Muscle layer of colon (tissue), 2 donors: ENCODE measurements around the gene NEDD4L.

Source experiments
- H3K27ac ChIP-seq: one replicate; pipeline ENCODE4 v1.7.0; 2013; ENCODE audit warnings: low read depth, mild to moderate bottlenecking, low read length, moderate library complexity
- H3K27me3 ChIP-seq, 2 donors: one replicate each; pipeline ENCODE4 v1.7.0; 2013; ENCODE audit warnings: low read length in 2 of 2, mild to moderate bottlenecking in 2 of 2; ENCODE audit not compliant: insufficient read depth in 2 of 2, control insufficient read depth in 1 of 2
- H3K36me3 ChIP-seq: one replicate; pipeline ENCODE4 v1.7.0; 2013; ENCODE audit warnings: mild to moderate bottlenecking, low read length; ENCODE audit not compliant: insufficient read depth
- H3K4me1 ChIP-seq: one replicate; pipeline ENCODE4 v1.7.0; 2013; ENCODE audit warnings: mild to moderate bottlenecking, low read length; ENCODE audit not compliant: insufficient read depth
- H3K4me3 ChIP-seq, 2 donors: one replicate each; pipeline ENCODE4 v1.7.0; 2013; ENCODE audit warnings: low read length in 2 of 2, low read depth in 1 of 2, mild to moderate bottlenecking in 1 of 2, moderate library complexity in 1 of 2
- H3K9ac ChIP-seq: one replicate; pipeline ENCODE4 v1.7.0; 2013; ENCODE audit warnings: low read length
- H3K9me3 ChIP-seq: one replicate; pipeline ENCODE4 v1.7.0; 2013; ENCODE audit warnings: mild to moderate bottlenecking, low read length
- donor health status: abdominal sarcoma.
- donor health status: Adenocarcinoma of cecum.

The NEDD4L gene

DNA sequence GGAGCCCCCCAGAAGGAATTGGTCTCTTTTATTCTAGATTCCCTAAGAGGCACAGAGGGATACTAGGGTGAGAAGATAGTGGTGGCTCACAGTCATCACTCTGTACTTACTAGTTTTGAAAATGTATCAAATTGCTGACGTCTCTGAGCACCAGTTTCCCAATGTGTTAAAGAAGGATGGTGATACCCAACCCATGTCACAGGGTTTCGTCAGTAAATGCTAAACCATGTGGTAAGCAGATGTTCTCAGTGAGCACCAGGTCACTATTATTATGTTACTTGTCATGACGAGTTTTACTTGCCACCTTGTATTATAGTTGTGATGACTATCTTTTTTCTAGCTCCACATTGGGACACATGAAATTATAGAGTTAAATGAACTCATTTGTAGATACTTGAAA, 54.7 kb downstream of the NEDD4L start:
- no peaks in the 10 kb centered on the region for H3K9me3 ChIP-seq
- no peak overlapping the region for H3K4me3 ChIP-seq
- H3K9ac ChIP-seq: no peak overlapping the region
- no peak overlapping the region for H3K27ac ChIP-seq
- no peaks in the 10 kb centered on the region for H3K36me3 ChIP-seq
- H3K27me3 ChIP-seq: no peaks in the 10 kb centered on the region
- no peaks in the 10 kb centered on the region for H3K4me1 ChIP-seq

DNA sequence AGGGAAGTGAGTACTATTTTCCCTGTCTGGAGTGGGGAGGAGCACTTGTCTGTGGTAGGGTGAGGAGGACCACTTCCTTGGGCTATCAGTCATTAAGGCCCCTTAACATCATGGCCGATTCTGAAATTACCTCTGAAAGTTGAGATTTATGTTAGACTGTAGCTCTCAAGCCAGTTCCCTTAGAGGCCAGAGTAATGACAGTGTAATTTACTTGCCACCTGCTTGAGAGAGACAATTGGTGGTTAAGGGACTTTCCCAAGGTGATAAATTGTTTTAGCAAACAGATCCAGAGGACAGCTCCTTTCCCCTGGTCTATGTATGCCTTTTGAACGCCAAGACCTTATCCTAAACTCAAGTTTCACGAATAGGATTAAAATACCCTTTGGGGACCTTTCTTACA, 56.1 kb downstream of the NEDD4L start:
- Histone ChIP-seq H3K9ac (no peak overlapping the region), H3K36me3 (no peaks in the 10 kb centered on the region), H3K27ac (no peak overlapping the region), H3K4me1 (no peaks in the 10 kb centered on the region), H3K4me3 (no peak overlapping the region), H3K27me3 (no peaks in the 10 kb centered on the region), H3K9me3 (no peaks in the 10 kb centered on the region)

DNA sequence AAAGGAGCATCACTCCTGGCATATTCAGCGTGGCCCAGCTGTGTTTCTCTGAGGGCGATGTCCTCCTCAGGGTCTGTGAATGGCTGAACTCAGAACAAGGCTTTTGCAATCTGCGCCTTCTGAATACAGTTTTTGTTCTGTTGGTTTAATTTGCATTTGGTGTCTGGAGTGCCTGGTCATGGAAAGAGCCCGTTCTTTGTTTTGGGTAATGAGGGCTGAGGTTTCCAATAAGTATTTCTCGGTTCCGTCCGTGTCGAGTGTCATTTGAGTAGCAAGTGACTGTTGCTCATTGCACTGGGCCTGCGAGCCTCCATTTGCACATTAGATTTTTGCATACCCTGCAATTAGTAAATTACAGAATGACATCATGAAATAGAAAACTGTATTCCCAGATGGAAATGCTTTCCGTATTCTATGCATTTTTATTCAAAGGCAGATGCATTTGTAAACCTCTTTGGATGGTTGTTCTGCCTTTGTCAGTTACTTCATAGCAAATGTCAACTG, 57.3 kb downstream of the NEDD4L start:
- H3K4me3 ChIP-seq: no peak overlapping the region
- no peaks in the 10 kb centered on the region for H3K27me3 ChIP-seq
- no peaks in the 10 kb centered on the region for H3K4me1 ChIP-seq
- H3K9ac ChIP-seq: no peak overlapping the region
- no peaks in the 10 kb centered on the region for H3K36me3 ChIP-seq
- no peaks in the 10 kb centered on the region for H3K9me3 ChIP-seq
- no peak overlapping the region for H3K27ac ChIP-seq

DNA sequence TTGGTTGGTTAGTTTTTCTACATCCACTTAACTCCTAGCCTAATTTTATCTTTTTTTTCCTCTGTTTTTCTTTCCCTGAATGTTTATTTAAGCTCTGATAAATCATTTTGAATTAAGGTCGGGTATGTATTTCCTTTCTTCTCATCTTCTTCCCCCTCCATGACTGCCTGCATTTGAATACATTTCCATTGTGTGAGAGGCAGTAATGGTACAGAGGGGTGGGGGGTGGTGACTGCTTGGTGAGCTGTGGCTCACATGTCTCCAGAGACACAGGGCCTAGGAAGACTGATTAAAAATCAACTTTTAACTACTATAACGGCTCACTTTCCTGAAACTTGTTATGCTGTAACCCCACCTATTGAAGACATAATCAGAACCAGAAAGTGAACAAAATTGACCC, 58.0 kb downstream of the NEDD4L start:
- Histone ChIP-seq H3K4me1 (no peaks in the 10 kb centered on the region), H3K9ac (no peak overlapping the region), H3K27me3 (no peaks in the 10 kb centered on the region), H3K36me3 (no peaks in the 10 kb centered on the region), H3K9me3 (no peaks in the 10 kb centered on the region), H3K27ac (no peak overlapping the region), H3K4me3 (no peak overlapping the region)

DNA sequence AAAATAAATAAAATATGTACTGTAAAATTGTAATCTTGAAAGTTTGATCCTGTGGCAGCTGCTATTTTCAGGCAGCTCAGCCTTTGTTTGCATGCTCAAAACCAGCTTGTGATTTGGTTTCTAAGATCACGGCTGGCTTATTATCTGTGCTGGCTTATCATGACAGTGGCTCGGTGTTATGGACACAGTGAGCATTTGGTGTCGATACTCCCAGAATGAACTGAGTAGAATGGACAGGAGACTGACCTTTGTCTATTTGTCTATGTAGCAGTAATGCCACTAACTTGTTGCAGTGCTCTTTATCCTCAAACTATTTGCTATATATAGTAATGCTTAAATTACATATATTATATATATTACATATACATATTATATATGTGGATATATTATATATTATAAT, 58.8 kb downstream of the NEDD4L start:
- no peak overlapping the region for H3K27ac ChIP-seq

DNA sequence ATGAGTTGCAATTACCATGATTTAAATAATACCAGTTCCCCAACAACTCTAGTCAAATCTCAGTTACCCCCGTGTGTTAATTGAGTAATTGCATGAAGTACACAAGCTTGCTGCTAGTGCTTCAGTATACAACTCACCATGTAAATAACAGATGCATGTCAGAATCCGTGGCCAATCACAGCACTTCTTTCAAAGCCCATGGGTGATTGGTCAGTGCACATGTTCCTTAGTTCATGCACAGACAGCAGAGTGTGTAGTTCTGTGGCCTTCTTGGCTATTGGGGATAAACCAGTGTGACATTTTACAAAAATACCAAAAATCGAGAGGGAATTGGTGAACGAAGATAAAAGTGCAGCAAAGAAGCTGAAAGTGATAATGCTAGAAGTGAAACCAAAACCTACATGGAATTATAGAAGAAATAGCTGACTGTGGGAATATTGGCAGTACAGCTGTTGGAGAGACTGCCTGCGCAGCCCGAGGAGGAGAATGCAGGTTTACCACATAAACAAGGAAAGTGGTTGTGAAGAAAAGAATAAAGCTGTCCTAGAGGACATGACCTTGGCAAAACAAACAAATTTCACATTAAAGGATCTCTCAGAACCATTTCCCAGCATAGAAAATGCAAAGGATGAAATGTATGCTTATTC, 59.4 kb downstream of the NEDD4L start:
- H3K4me3 ChIP-seq: no peak overlapping the region
- H3K36me3 ChIP-seq: no peaks in the 10 kb centered on the region
- H3K27me3 ChIP-seq: no peaks in the 10 kb centered on the region
- no peaks in the 10 kb centered on the region for H3K9me3 ChIP-seq
- no peak overlapping the region for H3K9ac ChIP-seq
- no peak overlapping the region for H3K27ac ChIP-seq
- H3K4me1 ChIP-seq: no peaks in the 10 kb centered on the region

More for the DNA sequence above, 58.8 kb downstream of the NEDD4L start:
- Histone ChIP-seq H3K27me3 (no peaks in the 10 kb centered on the region), H3K4me3 (no peak overlapping the region), H3K4me1 (no peaks in the 10 kb centered on the region), H3K9ac (no peak overlapping the region), H3K36me3 (no peaks in the 10 kb centered on the region), H3K9me3 (no peaks in the 10 kb centered on the region)

DNA sequence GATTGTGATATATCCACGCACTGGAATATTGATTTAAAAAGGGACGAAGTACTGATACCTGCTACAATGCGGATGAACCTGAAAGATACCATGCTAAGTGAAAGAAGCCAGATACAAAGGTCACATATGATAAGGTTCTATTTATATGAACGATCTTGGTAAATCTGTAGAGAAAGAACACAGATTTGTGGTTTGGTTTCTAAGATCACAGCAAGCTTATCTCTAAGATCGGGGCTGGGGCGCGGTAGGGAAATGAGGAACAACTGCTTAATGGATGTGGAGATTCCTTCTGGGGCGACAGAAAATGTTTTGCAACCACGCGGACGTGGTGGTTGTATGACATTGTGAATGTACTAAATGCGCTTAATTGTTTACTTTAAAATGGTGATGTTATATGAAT, 60.1 kb downstream of the NEDD4L start:
- Histone ChIP-seq H3K4me1 (no peaks in the 10 kb centered on the region), H3K4me3 (no peak overlapping the region), H3K27me3 (no peaks in the 10 kb centered on the region), H3K9ac (no peak overlapping the region), H3K36me3 (no peaks in the 10 kb centered on the region), H3K9me3 (no peaks in the 10 kb centered on the region), H3K27ac (no peak overlapping the region)

DNA sequence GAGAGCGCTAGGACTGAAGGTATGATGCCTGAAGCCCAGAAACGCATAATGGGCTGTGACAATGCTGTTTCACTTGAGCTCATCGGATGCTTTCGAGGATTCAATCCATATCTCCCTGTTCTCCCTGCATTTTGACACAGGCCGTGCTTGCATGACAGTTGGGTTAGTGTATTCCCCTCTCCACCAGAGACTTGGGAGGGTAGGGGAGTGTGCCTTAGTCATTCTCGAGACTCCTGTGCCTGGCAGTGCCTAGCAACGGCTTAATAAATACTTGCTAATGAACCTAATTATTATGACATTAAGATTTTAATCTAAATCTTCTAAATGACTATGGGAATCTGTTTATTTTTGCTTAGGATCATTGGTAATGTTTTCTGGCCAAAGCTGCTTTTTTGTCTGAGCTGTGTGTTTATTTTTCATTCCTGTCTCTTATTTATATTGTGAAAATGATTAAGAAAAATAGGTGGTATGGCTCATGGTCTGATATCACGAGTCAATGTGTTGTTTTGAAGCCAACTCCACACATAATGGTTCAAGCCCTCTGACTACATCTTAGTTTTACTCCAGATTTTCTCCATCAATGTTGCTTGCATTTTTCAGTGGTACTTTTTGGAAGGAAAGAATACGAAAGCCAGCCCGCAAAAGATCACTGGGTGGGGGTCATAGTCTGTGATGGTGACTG, 61.3 kb downstream of the NEDD4L start:
- Histone ChIP-seq H3K27ac (no peak overlapping the region), H3K9me3 (no peaks in the 10 kb centered on the region), H3K4me3 (no peak overlapping the region), H3K27me3 (no peaks in the 10 kb centered on the region), H3K36me3 (no peaks in the 10 kb centered on the region), H3K4me1 (no peaks in the 10 kb centered on the region), H3K9ac (no peak overlapping the region)

DNA sequence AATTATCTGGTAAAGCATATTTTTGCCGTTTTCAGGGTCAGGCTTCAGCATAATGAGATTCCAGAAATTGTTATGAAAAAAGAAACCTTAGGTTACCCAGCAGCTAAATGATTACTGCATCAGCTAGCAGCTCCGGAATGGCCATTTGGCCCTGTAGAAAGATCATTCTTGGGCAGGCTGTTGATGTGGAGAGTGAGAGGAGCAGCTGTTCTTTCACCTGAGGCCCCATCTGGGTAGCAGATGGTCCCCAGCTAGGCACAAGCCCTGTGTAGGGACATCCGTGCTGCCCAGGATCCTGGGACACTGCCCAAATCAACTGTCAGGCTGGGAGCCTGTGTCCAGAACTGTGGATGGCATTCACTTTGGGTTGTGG, 61.8 kb downstream of the NEDD4L start:
- no peaks in the 10 kb centered on the region for H3K4me1 ChIP-seq
- H3K36me3 ChIP-seq: no peaks in the 10 kb centered on the region
- H3K9me3 ChIP-seq: no peaks in the 10 kb centered on the region
- H3K27ac ChIP-seq: no peak overlapping the region
- no peak overlapping the region for H3K4me3 ChIP-seq
- no peak overlapping the region for H3K9ac ChIP-seq
- no peaks in the 10 kb centered on the region for H3K27me3 ChIP-seq

DNA sequence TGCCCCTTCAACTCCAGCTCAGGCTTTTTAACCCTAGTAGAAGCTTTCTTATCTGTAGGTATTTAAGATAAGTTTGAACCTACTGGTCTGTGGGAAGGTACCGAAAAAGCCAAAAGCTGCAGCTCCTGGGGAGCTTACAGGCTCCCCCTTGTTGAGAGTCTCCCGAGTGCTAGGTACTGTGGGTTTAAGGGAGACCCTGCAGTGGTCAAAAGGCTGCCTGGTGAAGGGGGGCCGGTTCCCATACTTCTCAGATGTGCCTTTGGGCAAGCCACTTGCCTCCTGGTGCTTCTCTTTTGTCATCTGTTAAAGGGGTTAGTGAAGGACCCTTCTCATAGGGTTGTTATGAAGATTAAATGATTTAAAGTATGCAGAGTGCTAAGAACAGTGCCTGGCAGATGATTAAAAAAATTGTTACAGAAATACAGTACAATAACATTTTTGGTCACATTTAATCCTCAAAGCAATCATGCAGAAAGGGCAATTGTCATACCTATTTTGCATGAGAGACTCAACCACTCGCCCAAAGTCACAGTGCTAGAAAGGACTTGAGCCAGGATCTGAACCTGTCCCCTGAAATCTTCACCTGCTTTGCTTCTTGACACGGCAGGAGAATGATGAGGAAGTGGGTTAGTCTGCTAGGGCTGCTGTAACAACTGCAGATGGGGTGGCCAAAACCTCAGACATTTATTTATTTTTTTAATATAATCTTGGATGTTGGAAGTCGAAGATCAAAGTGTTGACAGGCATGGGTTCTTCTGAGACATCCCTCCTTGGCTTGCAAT, 62.5 kb downstream of the NEDD4L start:
- Histone ChIP-seq H3K9ac (no peak overlapping the region), H3K36me3 (no peaks in the 10 kb centered on the region), H3K4me1 (no peaks in the 10 kb centered on the region), H3K27ac (no peak overlapping the region), H3K27me3 (no peaks in the 10 kb centered on the region), H3K4me3 (no peak overlapping the region), H3K9me3 (no peaks in the 10 kb centered on the region)

DNA sequence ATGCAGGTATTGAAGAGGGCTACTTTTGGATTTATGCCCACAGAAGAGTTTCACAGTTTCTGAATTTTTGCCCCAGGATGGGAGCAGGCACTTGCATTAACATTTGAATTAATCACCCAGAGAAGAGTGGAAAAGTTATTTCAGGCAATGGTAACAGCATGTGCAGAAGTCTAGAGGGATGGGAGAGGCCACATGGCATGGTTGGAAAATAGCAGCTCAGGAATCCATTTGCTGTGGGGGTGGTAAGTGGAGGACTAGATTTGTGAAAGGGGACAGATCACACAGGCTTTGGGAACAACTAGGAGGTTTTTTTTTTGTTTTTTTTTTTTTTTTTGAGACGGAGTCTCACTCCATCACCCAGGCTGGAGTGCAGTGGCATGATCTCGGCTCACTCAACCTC, 65.2 kb downstream of the NEDD4L start:
- Histone ChIP-seq H3K4me1 (no peaks in the 10 kb centered on the region), H3K9ac (no peak overlapping the region), H3K36me3 (no peaks in the 10 kb centered on the region), H3K27me3 (no peaks in the 10 kb centered on the region), H3K9me3 (no peaks in the 10 kb centered on the region), H3K27ac (no peak overlapping the region), H3K4me3 (no peak overlapping the region)
